HepG2 (cell line): Measurements from ENCODE around the gene HSPB7. TPM values are rescaled to one million over a fixed set of nuclear protein-coding genes. Genes with fewer than 3 reads are reported as not detected.
A peak's percentile ranks its signal among the peaks of the same experiment; 100 is the strongest.

ENCODE experiments used
- BRCA1 ChIP-seq: sonication (generic); formaldehyde crosslinking; IDR thresholded peaks from 2 replicates; pipeline ENCODE4 v1.4.0; 2020; ENCODE audit warnings: missing genetic modification reagents
- CC2D1A ChIP-seq: sonication (generic); formaldehyde crosslinking; IDR thresholded peaks from 2 replicates; pipeline ENCODE4 v1.8.1; 2023; ENCODE audit warnings: mild to moderate bottlenecking, missing genetic modification reagents
- CHD4 ChIP-seq: fragments of 200-600 bp; sonication (generic); IDR thresholded peaks from 2 replicates; pipeline ENCODE4 v1.7.0; 2017; ENCODE audit warnings: mild to moderate bottlenecking, low read length, borderline replicate concordance
- DBP ChIP-seq: sonication (generic); formaldehyde crosslinking; IDR thresholded peaks from 2 replicates; pipeline ENCODE4 v1.4.0; 2020; ENCODE audit warnings: missing genetic modification reagents; ENCODE audit errors: not compliant biosample characterization
- EED ChIP-seq: sonication (generic); formaldehyde crosslinking; IDR thresholded peaks from 2 replicates; pipeline ENCODE4 v1.5.0; 2020; ENCODE audit warnings: mild to moderate bottlenecking, missing genetic modification reagents
- GFI1 ChIP-seq: sonication (generic); formaldehyde crosslinking; IDR thresholded peaks from 2 replicates; pipeline ENCODE4 v1.5.0; 2020; ENCODE audit warnings: missing genetic modification reagents, mild to moderate bottlenecking, borderline replicate concordance
- HNF4A ChIP-seq: sonication (generic); formaldehyde crosslinking; IDR thresholded peaks from 2 replicates; pipeline ENCODE4 v1.4.0; 2020; ENCODE audit warnings: missing genetic modification reagents
- KMT2A ChIP-seq: sonication (generic); formaldehyde crosslinking; IDR thresholded peaks from 2 replicates; pipeline ENCODE4 v1.4.0; 2020; ENCODE audit warnings: missing genetic modification reagents
- NCOA5 ChIP-seq: sonication (generic); formaldehyde crosslinking; IDR thresholded peaks from 2 replicates; pipeline ENCODE4 v1.4.0; 2020; ENCODE audit warnings: missing genetic modification reagents
- SOX6 ChIP-seq, 2 experiments: fragments of 450-650 bp in 1 of 2; sonication (generic) in 1 of 2; formaldehyde crosslinking in 1 of 2; IDR thresholded peaks; 2 replicates each; pipeline versions ENCODE4 v1.4.0 to v1.6.1; 2017 to 2020; ENCODE audit warnings: antibody characterized with exemption in 1 of 2, mild to moderate bottlenecking in 1 of 2, missing genetic modification reagents in 1 of 2
- SP1 ChIP-seq, 2 experiments: fragments of 450-650 bp in 1 of 2; sonication (generic) in 1 of 2; formaldehyde crosslinking in 1 of 2; IDR thresholded peaks; 2 replicates each; pipeline versions ENCODE4 v1.4.0 to v1.6.1; 2016 to 2020; ENCODE audit warnings: missing genetic modification reagents in 1 of 2
- XBP1 ChIP-seq: sonication (generic); formaldehyde crosslinking; IDR thresholded peaks from 2 replicates; pipeline ENCODE4 v1.5.0; 2020; ENCODE audit warnings: missing genetic modification reagents
- ZFP36 ChIP-seq: fragments of 150-350 bp; IDR thresholded peaks from 2 replicates; pipeline ENCODE4 v1.6.1; 2018; ENCODE audit warnings: borderline replicate concordance, low read length, low read depth; ENCODE audit not compliant: partially characterized antibody
- ZFP62 ChIP-seq: sonication (generic); formaldehyde crosslinking; IDR thresholded peaks from 2 replicates; pipeline ENCODE4 v1.4.0; 2020; ENCODE audit warnings: missing genetic modification reagents
- ZMAT3 ChIP-seq: sonication (generic); formaldehyde crosslinking; conservative IDR thresholded peaks from 2 replicates; pipeline ENCODE4 v1.7.0; 2021; ENCODE audit warnings: missing genetic modification reagents
- ZNF20 ChIP-seq: sonication (generic); formaldehyde crosslinking; IDR thresholded peaks from 2 replicates; pipeline ENCODE4 v1.4.0; 2020; ENCODE audit warnings: mild to moderate bottlenecking, moderate library complexity, missing genetic modification reagents
- ZNF292 ChIP-seq: sonication (generic); formaldehyde crosslinking; IDR thresholded peaks from 2 replicates; pipeline ENCODE4 v1.8.1; 2022; ENCODE audit warnings: mild to moderate bottlenecking, low read depth, missing genetic modification reagents, borderline replicate concordance
- ZNF468 ChIP-seq: sonication (generic); formaldehyde crosslinking; IDR thresholded peaks from 2 replicates; pipeline ENCODE4 v1.8.0; 2022; ENCODE audit warnings: mild to moderate bottlenecking, moderate library complexity, missing genetic modification reagents
- ZNF484 ChIP-seq: sonication (generic); formaldehyde crosslinking; IDR thresholded peaks from 2 replicates; pipeline ENCODE4 v1.5.1; 2020; ENCODE audit warnings: mild to moderate bottlenecking, low read depth, missing genetic modification reagents, borderline replicate concordance
- ZNF724P ChIP-seq: sonication (generic); formaldehyde crosslinking; IDR thresholded peaks from 2 replicates; pipeline ENCODE4 v1.8.0; 2022; ENCODE audit warnings: missing genetic modification reagents, borderline replicate concordance
- polyA plus RNA-seq, 8 experiments: library from polyadenylated mRNA; depleted of rRNA in 3 of 8; stranded (reverse) in 7 of 8; unstranded in 1 of 8; fragments of >200 nt; fragmentation: Illumina TruSeq in 4 of 8; extraction: Trizol in 4 of 8; gene quantifications; 2 replicates each; pipeline versions ENCODE4 v1.2.1 to v1.2.3, GENCODE V29; 2011 to 2016; ENCODE audit warnings: low read depth in 4 of 8, missing spikeins in 1 of 8, mixed read lengths in 1 of 8; ENCODE audit not compliant: insufficient read depth in 1 of 8
- total RNA-seq, 5 experiments: library from RNA; depleted of rRNA; stranded (reverse); fragments of >200 nt; fragmentation: Illumina TruSeq; extraction: Trizol; gene quantifications; 2 replicates each; pipeline ENCODE4 v1.2.3, GENCODE V29; 2016; ENCODE audit warnings: low read depth in 1 of 5
- TF ChIP-seq, protein P1 (sequence below): IDR thresholded peaks from 2 replicates; pipeline ENCODE4 v1.6.1; 2016; ENCODE audit warnings: missing compliant biosample characterization, missing genetic modification reagents, borderline replicate concordance
- TF ChIP-seq, protein P2 (sequence below): sonication (generic); formaldehyde crosslinking; IDR thresholded peaks from 2 replicates; pipeline ENCODE4 v1.5.0; 2020; ENCODE audit warnings: mild to moderate bottlenecking, missing genetic modification reagents, moderate library complexity
- TF ChIP-seq, protein P3 (sequence below): sonication (generic); formaldehyde crosslinking; IDR thresholded peaks from 2 replicates; pipeline ENCODE4 v1.4.0; 2020; ENCODE audit warnings: mild to moderate bottlenecking, missing genetic modification reagents

HSPB7 gene
- total and polyA plus RNA-seq, 2 of the 13 experiments (the other 11 are each of a cell fraction or from before 2014, with no cell fraction given) = 0.20 TPM; not detected in 1

DNA sequence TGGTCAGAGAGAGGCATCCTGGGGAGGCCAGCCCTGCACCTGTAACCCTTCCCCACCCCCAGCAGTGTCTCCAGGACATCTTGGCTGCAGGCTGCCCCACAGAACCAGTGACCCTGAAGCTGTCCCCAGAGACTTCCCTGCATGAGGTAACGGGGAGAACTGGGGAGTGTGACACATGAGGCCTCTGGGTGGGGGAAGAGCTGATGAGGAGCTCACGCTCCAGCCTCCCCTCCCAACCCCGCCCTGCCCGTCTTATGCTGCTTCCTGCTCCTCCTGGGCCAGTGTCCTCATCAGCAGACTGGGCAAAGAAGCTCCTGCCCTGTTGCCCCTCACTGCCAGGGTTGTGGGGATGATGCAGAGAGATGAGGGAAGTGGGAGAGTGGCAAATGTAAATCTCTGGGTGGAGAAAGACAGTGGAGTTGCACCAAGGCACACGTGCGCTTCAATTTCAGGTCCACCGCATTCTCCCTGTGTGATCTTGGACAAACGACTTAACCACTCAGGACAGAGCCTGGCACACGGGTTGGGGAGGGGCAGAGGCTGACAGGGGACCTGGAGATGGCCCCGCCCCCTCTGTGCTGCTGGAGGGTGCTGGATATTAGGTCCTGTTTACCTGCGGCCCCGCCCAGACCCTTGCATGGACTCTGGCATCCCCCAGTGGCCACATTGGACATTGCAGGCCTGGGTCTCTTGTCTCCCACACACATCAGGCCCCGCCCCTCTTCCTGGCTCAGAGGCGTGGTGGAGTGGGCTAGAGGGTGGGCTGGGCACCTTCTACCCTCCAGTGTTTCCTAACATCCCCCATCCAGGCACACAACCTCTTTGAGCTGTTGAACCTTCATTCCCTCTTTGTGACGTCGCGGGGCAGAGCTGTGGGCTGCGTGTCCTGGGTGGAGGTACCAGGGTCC lies 38.0 kb upstream of the HSPB7 start (continued):
- TF ChIP-seq, protein P1, sequence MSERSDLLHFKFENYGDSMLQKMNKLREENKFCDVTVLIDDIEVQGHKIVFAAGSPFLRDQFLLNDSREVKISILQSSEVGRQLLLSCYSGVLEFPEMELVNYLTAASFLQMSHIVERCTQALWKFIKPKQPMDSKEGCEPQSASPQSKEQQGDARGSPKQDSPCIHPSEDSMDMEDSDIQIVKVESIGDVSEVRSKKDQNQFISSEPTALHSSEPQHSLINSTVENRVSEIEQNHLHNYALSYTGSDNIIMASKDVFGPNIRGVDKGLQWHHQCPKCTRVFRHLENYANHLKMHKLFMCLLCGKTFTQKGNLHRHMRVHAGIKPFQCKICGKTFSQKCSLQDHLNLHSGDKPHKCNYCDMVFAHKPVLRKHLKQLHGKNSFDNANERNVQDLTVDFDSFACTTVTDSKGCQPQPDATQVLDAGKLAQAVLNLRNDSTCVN (CRISPR knock-in tag) = no peak
- TF ChIP-seq ZNF20 (CRISPR knock-in tag) = no peak
- TF ChIP-seq XBP1 (CRISPR knock-in tag) = no peak
- no peak for TF ChIP-seq ZNF292 (CRISPR knock-in tag)
- TF ChIP-seq ZMAT3 (CRISPR knock-in tag) = no peak
- no peak for TF ChIP-seq ZNF484 (CRISPR knock-in tag)
- TF ChIP-seq CC2D1A = no peak
- TF ChIP-seq KMT2A (CRISPR knock-in tag) = no peak
- TF ChIP-seq BRCA1 (CRISPR knock-in tag) = no peak
- TF ChIP-seq, protein P2, sequence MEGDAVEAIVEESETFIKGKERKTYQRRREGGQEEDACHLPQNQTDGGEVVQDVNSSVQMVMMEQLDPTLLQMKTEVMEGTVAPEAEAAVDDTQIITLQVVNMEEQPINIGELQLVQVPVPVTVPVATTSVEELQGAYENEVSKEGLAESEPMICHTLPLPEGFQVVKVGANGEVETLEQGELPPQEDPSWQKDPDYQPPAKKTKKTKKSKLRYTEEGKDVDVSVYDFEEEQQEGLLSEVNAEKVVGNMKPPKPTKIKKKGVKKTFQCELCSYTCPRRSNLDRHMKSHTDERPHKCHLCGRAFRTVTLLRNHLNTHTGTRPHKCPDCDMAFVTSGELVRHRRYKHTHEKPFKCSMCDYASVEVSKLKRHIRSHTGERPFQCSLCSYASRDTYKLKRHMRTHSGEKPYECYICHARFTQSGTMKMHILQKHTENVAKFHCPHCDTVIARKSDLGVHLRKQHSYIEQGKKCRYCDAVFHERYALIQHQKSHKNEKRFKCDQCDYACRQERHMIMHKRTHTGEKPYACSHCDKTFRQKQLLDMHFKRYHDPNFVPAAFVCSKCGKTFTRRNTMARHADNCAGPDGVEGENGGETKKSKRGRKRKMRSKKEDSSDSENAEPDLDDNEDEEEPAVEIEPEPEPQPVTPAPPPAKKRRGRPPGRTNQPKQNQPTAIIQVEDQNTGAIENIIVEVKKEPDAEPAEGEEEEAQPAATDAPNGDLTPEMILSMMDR = peak; percentile 85
- TF ChIP-seq ZNF724P (CRISPR knock-in tag) = no peak
- TF ChIP-seq NCOA5 = no peak
- TF ChIP-seq ZFP62 (CRISPR knock-in tag) = no peak
- TF ChIP-seq ZNF468 = no peak
- no peak for TF ChIP-seq GFI1
- TF ChIP-seq, protein P3, sequence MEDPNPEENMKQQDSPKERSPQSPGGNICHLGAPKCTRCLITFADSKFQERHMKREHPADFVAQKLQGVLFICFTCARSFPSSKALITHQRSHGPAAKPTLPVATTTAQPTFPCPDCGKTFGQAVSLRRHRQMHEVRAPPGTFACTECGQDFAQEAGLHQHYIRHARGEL (CRISPR knock-in tag) = no peak
- TF ChIP-seq SP1 (IDR thresholded peaks at IDR 0.05) = no peak
- TF ChIP-seq SP1 (CRISPR knock-in tag; IDR thresholded peaks at IDR 0.05) = 0 out of 2 replicates have a peak, but pooled peaks have one; percentile 38
- no peak for TF ChIP-seq CHD4
- TF ChIP-seq EED (CRISPR knock-in tag) = no peak
- no peak for TF ChIP-seq HNF4A (CRISPR knock-in tag)
- no peak for TF ChIP-seq ZFP36
- no peak for TF ChIP-seq SOX6 (IDR thresholded peaks at IDR 0.05)
- no peak for TF ChIP-seq SOX6 (CRISPR knock-in tag; IDR thresholded peaks at IDR 0.05)
- no peak for TF ChIP-seq DBP (CRISPR knock-in tag)
